Measurements from ENCODE around the gene CLIP1.
"Not testable (repeated sequence)": the region's sequence is repeated elsewhere in the genome, so short reads cannot be mapped to it uniquely, and the experiment has no call there.

Gene CLIP1

DNA sequence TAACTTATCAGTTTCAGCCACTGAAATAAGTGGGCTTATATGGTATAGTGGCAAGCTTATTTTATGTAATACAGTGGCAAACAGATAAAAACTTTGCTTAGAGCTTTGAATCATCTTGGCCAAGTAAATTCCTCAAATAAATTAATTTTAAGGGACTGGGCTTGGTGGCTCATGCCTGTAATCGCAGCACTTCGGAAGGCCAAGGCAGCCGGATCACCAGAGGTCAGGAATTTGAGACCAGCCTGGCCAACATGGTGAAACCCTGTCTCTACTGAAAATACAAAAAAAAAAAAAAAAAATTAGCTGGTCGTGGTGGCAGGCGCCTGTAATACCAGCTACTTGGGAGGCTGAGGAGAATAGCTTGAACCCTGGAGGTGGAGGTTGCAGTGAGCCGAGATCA is 24.5 kb downstream of the CLIP1 start:
- not testable (repeated sequence) for DNase-seq

DNA sequence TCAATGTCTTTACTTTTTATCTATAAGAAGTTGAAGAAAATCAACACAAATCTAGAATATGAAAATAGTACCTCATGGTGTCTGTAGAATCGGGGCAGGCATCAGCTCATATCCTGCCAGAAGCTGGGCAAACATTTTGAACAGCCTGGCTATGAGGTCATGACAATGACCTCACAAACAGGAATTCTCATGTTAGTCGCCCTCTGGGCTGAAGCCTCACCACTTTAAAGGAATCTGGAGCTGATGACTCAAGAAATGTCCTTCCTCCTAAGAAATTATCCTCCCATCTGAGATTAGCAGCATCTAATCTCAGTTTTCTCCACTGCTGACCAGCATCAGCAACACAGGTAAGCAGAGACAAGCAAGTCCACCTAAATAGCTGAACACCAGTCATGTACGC is 27.1 kb downstream of the CLIP1 start:
- no peak for DNase-seq

DNA sequence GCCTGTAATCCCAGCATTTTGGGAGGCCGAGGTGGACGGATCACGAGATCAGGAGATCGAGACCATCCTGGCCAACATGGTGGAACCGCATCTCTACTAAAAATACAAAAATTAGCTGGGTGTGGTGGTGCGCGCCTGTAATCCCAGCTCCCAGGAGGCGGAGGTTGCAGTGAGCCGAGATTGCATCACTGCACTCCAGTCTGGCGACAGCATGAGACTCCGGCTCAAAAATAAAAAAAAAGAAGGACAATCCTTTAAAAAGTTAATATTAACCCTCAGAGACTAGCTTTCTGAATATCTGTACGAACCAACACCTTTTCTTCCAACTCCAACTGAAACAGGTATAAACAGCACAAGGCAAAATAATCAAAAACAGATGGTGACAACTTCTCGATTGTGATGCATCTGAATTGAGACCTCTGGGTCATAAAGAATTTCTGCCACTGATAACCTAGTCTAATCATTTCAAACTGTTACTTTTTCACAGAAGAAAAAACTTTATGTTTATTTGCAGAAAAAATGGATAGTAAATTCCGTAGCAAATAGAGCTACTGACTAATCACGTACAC is 27.8 kb downstream of the CLIP1 start:
- no peak for DNase-seq

DNA sequence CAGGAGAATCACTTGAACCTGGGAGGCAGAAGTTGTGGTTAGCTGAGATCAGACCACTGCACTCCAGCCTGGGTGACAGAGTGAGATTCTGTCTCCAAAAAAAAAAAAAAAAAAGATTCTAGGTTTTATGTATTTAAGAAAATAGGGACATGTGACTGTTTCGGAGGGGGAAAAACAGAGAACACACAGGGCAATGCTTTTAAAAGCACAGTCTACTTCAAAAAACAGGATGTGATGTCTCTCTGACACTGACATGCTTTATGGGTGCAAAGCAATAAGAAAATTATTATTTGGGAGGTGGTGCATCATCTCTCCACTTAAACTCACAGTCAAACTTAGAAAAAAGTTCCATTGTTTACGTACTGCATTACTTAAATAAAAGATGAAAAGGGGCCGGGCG is 28.7 kb downstream of the CLIP1 start:
- DNase-seq, result no peak

DNA sequence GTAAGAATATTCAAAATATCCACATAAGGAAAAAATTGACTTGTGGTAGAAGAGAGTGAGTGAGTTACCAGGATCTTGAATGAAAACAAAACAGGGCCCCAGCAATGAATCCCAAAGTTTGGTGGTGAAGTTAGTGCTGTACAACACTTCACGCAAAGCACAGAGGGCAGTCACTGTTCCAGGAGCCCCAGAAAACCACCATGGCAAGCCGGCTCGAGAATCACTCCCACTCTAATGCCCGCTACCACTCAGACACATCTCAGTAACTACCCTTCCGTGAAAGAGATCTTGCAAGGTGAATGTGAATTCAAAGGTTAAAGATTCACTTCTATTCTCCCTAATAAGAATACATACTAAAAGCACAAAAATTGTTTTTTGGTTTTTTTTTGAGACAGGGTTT is 30.1 kb downstream of the CLIP1 start:
- DNase-seq, result no peak

DNA sequence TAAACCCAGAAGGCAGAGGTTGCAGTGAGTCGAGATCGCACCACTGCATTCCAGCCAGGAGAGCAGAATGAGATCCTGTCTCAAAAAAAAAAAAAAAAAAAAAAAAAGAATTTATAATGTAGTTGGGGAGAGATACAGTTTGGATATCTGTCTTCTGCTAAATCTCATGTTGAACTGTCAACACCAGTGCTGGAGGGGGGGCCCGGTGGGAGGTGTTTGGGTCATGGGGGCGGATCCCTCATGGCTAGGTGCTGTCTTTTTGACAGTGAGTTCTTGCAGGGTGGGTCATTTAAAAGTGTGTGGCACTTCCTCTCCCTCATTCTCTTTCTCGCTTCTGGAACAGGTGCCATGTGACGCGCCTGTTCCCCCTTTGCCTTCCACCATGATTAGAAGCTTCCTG is 32.8 kb downstream of the CLIP1 start:
- no peak for DNase-seq

DNA sequence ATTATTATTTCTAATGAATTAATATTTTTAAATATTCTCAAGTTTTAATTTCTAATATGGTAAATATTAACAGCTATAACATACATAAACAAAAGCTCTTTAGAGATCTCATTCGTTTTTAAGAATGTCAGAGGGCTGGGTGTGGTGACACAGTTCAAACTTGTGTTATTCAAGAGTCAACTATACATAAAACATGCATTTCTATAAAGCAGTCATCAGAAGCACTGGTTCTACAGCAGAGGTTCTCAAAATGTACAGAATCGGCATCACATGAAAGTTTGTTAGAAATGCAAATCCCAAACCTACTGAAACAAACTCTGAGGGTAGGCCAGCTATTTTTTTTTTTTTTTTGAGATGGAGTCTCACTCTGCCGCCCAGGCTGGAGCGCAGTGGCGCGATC is 34.6 kb downstream of the CLIP1 start:
- DNase-seq, result no peak

DNA sequence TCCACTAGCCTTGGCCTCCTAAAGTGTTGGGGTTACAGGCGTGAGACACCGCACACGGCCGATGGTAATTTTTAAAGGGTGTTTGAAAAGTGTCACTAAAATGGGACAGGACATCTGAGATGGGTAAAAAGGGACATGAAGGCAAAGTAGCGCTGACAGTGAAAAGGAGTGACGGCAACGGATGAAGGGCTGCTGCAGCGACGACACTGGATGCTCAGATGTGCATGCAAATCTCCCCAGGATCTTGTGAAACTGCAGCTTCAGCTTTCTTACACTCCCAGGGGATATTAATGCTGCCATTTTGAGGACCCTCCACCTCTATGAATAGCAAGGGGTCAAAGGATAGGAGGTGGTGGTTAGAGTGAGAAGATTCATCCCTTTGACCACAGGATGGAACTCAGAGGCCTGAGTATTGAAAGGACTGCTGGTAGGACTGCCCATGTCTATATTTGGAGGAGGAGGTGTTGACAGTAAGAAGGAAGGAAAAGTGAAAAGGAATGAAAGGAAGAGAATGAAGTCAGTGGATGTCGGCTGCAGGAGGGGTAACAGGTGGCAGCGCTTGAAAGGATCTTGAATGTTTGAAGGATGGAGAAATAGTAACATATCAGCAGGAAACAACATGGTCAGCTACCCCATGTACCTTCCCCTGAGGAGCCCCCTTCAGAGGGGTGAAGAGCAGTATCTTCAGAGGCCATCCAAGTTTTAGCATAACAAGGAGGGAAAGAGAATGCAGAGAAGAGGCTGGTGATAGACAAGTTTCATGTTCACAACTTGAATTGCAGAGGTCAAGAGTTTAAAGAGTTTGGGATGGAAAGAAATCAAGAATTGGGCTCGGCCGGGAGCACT is 37.1 kb downstream of the CLIP1 start:
- no peak for DNase-seq

DNA sequence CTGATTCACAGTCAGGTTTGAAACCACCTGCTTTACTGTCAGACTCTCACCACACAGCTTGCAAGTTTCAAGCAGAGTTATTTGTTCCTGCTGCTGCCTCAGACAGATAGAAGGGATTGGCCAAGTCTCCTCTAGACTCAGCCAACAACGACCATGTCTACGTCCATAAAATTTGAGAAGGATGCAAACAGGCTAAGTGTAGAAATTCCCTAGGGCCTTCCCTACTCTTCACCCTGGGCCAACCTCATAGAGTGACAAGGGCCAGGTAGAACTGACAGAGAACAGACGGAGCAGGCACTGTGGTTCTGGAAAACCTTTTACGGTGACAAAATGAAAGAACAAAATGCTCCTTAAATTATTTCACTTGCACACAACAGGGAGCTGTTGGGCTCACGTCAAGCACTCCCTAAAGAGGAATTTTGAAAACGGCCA is 39.5 kb downstream of the CLIP1 start:
- no peak for DNase-seq

DNA sequence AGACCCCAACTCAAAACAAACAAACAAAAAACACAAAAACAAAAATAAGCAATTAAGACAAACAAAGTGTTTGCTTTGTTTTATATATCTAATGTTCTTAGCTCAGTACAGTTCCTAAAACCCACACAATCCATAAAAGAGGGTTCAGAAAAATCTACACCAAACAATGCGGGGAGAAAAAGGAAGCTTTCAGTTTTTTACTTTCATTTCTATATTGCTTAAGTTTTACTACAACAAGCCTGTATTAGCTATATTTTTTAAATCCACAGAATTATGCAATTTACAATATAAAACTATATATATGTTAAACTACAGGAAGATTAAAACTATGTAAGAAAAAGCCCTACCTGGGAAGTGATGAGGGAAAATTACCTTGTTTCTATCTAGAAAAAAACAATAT is 41.4 kb downstream of the CLIP1 start:
- DNase-seq, result no peak

DNA sequence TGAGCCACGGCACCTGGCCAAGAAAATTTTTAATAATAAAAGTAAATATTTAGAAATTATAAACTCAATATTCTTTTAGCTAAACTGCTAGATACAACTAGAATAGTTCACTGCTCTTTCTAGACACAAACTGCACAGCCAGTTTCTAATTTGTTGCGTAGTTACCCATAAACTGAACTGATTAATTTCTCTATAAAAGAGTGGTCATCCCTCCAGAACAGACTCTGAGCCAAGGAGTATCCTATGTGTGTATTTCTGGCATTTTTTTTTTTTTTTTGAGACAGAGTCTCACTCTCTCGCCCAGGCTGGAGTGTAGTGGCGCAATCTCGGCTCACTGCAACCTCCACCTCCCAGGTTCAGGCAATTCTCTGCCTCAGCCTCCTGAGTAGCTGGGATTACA is 45.7 kb downstream of the CLIP1 start:
- not testable (repeated sequence) for DNase-seq

DNA sequence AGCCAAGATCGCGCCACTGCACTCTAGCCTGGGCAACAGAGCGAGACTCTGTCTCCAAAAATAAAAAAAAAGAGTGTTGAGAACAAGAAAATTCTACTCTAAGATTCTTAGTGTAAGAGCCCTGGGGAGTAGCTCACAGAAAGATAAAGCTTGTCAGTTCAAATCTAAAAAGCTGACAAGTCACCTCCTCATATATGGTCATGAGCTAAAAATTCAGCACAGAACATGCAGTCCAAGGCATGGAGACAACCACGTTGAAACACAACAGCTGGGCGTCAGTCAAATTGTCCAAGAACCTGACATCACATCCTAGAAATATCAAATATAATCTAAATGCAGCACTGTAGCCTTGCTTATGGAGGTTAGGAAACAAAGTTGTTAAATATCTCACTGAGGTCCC is 47.8 kb downstream of the CLIP1 start:
- DNase-seq, result no peak

DNA sequence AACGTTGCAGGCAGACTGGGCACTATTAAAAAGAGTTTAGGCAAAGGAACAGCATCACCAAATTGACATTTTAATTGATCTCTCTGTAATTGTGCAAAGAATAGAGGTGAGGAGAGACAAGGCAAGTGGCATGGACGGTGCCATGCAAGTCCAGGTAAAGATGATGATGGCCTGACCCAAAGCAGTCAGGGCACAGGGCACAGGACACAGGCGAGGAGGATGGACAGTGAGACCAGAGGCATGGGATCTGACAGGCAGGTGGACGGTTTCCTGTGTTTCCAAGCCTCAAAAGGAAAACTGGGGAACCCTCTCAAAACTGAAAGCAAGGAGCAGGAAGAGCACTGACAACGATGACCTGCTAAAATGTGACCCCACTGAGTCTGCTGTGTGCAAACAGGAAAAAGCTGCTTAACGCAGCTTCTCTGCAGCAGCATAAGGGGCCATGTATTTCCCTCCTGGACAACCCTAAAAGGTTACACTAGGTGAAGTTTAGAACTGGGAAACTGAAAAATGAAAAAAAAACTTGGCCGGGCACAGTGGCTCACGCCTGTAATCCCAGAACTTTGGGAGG is 50.9 kb downstream of the CLIP1 start:
- DNase-seq, result no peak

DNA sequence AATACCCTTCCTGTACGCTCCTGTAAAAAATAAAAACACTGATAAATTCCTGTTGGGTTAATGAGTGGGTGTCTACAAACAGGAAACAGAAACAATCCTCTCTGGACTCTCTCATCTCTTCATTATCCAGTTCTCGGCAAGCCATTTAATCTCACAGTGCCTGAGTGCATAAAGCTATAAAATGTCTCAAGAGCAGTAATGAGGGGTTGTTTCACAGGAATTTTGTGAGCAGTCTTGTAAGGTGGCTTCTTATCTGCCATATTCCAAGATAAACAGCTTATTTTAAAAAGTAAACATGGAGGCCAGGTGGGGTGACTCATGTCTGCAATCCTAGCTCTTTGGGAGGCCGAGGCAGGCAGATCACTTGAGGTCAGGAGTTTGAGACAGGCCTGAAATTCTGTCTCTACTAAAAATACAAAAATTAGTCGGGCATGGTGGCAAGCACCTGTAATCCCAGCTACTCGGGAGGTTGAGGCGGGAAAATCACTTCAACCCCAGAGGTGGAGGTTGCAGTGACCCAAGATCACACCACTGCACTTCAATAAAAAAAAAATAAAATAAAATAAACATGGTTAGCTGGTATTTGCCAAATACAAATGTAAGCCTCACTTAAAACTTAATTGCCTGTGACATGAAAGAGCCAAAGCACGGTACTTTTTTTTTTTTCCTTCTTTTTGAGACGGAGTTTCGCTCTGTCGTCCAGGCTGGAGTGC is 54.0 kb downstream of the CLIP1 start:
- DNase-seq, result no peak

DNA sequence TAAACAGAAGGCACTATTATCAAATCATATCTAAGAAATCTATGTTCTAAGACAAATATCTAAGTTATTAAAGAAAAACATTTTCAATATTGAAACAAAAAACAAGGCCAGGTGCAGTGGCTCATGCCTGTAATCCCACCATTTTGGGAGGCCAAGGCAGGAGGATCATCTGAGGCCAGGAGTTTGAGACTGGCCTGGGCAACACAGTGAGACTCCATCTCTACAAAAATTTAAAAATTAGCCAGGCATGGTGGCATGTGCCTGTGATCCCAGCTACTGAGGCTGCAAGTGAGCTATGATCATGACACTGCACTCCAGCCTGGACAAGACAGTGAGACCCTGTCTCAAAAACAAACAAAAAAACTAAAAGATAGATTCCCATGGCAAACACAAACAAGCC is 54.8 kb downstream of the CLIP1 start:
- not testable (repeated sequence) for DNase-seq

DNA sequence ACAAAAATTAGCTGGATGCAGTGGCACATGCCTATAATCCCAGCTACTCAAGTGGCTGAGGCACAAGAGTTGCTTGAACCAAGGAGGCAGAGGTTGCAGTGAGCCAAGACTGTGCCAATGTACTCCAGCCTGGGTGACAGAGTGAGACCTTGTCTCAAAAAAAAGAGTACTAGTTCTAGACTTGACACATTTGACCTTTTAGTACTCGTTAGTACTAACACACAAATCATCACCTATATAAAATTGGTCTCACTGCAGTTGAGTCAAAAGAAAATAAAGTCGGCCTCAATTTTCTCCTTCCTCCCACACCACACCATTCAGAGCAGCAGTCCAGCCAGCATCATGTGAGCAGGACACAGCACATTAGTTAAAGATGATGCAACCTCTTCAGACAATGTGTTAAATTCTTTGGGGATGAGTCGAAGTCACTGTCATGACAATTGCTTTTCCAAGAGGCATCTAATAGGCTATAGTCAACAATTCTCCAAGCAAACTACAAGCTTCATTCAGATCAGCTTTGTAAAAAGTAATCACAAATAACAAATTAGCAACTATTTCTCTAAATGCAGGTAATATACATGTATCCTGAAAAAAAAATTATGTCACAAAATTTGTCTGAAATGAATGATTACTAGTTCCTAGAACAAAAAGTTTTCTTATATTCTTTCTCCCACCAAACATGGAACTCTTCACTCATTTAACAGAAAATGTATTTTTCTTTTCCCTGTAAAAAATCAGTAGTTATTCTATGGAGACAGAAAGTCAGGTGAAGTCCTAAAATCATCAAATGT is 55.6 kb downstream of the CLIP1 start:
- peak in 4 of 51 donors; percentile 5 to 10 (median 8) for DNase-seq

DNA sequence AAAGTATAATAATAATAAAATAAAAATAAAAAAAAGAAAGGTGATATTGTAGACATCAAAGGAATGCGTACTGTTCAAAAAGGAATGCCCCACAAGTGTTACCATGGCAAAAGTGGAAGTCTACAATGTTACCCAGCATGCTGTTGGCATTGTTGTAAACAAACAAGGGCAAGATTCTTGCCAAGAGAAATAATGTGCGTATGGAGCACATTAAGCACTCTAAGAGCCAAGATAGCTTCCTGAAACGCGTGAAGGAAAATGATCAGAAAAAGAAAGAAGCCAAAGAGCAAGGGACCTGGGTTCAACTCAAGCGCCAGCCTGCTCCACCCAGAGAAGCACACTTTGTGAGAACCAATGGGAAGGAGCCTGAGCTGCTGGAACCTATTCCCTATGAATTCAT is 57.2 kb downstream of the CLIP1 start:
- not testable (repeated sequence) for DNase-seq

DNA sequence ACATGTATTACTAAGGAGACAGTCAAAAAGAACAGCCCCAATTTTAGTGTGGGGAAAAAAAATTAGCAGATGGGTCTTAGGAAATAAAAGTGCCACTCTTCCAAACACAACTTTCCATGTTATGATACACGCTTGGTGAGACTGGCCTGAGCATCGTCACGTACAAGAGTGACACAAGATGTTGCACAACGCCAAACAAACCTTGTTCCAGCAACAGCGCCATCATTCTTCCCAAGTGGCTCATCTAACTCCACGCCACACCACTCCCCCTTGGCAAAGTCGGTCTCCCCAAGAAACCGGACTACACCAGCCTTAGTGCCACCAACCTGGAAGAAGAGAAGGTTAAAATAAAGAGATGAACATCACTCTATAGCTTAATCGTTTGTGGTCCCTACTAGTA is 58.7 kb downstream of the CLIP1 start:
- DNase-seq, result no peak

DNA sequence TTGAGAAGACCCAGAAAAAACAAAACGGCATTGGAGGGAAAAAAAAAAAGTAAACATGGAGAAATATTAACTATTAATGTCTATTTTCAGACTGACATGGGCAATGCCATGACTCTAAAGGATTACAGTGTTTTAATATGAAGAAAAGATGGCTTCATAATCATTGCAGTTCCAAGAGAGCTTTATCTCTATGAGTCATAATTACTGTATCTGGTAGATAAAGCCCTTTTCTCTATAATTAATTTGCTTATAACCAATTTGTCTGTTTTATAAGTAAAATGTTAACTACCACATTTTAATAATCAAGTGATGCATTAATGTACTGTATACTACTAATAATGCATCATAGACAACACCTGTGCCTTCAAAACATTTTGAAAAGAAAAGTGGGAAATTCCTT is 59.7 kb downstream of the CLIP1 start:
- no peak for DNase-seq

DNA sequence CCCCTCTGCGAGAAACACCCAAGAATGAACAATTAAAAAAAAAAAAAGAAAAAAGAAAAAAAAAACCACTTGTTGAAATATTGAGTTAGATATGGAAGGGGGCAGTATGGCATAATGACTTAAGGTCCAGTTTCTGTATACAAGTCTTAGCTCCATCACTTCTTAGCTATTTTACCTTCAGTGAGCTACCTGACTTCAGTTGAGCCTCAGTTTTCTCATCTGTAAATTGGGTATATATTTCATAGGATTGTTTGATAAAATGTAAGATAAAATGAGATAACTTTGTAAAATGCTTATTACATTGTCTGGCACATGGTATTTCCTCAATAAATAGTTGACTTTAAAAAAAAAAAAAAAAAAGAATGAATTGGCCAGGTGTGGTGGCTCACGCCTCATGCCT is 64.1 kb downstream of the CLIP1 start:
- not testable (repeated sequence) for DNase-seq

DNA sequence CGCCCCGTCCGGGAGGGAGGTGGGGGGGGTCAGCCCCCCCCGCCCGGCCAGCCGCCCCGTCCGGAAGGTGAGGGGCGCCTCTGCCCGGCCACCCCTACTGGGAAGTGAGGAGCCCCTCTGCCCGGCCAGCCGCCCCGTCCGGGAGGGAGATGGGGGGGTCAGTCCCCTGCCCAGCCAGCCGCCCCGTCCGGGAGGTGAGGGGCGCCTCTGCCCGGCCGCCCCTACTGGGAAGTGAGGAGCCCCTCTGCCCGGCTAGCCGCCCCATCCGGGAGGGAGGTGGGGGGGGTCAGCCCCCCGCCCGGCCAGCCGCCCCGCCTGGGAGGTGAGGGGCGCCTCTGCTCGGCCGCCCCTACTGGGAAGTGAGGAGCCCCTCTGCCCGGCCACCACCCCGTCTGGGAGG is 64.9 kb downstream of the CLIP1 start:
- DNase-seq, result not testable (repeated sequence)

DNA sequence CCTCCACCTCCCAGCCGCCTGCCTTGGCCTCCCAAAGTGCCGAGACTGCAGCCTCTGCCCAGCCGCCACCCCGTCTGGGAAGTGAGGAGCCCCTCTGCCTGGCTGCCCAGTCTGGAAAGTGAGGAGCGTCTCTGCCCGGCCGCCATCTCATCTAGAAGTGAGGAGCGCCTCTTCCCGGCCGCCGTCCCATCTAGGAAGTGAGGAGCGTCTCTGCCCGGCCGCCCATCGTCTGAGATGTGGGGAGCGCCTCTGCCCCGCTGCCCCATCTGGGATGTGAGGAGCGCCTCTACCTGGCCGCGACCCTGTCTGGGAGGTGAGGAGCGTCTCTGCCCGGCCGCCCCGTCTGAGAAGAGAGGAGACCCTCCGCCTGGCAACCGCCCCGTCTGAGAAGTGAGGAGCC is 65.5 kb downstream of the CLIP1 start:
- not testable (repeated sequence) for DNase-seq
